Activated naive CD8-positive, alpha-beta T cell treated with anti-CD3 and anti-CD28 coated beads, Interleukin-2, amount 10 ng/mL, durations not matched to agents 7 days and 5 days (primary cell): ENCODE measurements around the gene SMG1. TPM values are rescaled to one million over a fixed set of nuclear protein-coding genes. Genes with fewer than 3 reads are reported as not detected.
"Not testable (repeated sequence)": the region's sequence is repeated elsewhere in the genome, so short reads cannot be mapped to it uniquely, and the experiment has no call there.

Source experiments
- ATAC-seq: fragments of 150-1000 bp; cut with Tn5 transposase; one replicate; pipeline ENCODE4 v1.10.0; 2021; ENCODE audit warnings: low read depth, moderate library complexity
- POLR2A ChIA-PET: fragments of 350-600 bp; sonication (Branson Sonifier 250); formaldehyde crosslinking; loops from one replicate; lab custom pipeline; 2021; ENCODE audit warnings: antibody characterized with exemption; lab: Charles Lee
- DNase-seq: peaks from one replicate; pipeline ENCODE4 v3.0.0; 2021
- H3K27ac Mint-ChIP-seq: one replicate; pipeline ENCODE4 v1.8.0; 2022; ENCODE audit warnings: mild to moderate bottlenecking, mixed read lengths
- H3K27me3 Mint-ChIP-seq: one replicate; pipeline ENCODE4 v1.8.0; 2022; ENCODE audit warnings: mild to moderate bottlenecking, moderate library complexity, mixed read lengths
- H3K36me3 Mint-ChIP-seq: one replicate; pipeline ENCODE4 v1.8.0; 2021; ENCODE audit warnings: mild to moderate bottlenecking, mixed read lengths
- H3K4me1 Mint-ChIP-seq: one replicate; pipeline ENCODE4 v1.8.0; 2021; ENCODE audit warnings: mixed read lengths
- H3K4me3 Mint-ChIP-seq: one replicate; pipeline ENCODE4 v1.8.0; 2022; ENCODE audit warnings: mild to moderate bottlenecking, moderate library complexity, mixed read lengths
- H3K9me3 Mint-ChIP-seq: one replicate; pipeline ENCODE4 v1.8.0; 2021; ENCODE audit warnings: mixed read lengths
- total RNA-seq, 2 experiments: library from RNA; stranded (reverse); gene quantifications; one replicate each; pipeline ENCODE4 v1.2.3, GENCODE V29; 2021

SMG1 gene
- total RNA-seq, 2 experiments from 2014 or later = 130 to 132 TPM

- not testable (repeated sequence) for H3K27me3 Mint-ChIP-seq, H3K36me3 Mint-ChIP-seq, DNase-seq, H3K9me3 Mint-ChIP-seq
- Mint-ChIP-seq H3K27ac (peak overlapping the region; percentile 92), H3K4me3 (peak overlapping the region; percentile 96), H3K4me1 (peaks cover 25% of the 10 kb centered on the region)
- peak; percentile 78 for ATAC-seq
- POLR2A ChIA-PET = interaction anchor here (0.7 to 1.8 kb wide), 4 partner anchors 31 to 142 kb away, joined by 3 to 9 read pairs (median 6); partner anchors contain the start of genes ARL6IP1, COQ7 and RPS15A
Observed at GRCh38 chr16:18925215-18925985, 808 bp downstream of the SMG1 start.

GRCh38 chr16:18923935-18924334 is 2.3 kb downstream of the SMG1 start:
- Mint-ChIP-seq H3K36me3 (peaks cover 14% of the 10 kb centered on the region), H3K27ac (peak overlapping the region; percentile 92), H3K4me1 (peaks cover 25% of the 10 kb centered on the region), H3K4me3 (peak overlapping the region; percentile 96)
- ATAC-seq, H3K27me3 Mint-ChIP-seq, H3K9me3 Mint-ChIP-seq, DNase-seq: not testable (repeated sequence)
- POLR2A ChIA-PET = interaction anchor here (0.9 kb wide), 1 partner anchor 122 kb away, joined by 3 read pairs; the partner anchor contains the start of gene ARL6IP1

GRCh38 chr16:18923124-18923523 is 3.1 kb downstream of the SMG1 start:
- Mint-ChIP-seq H3K27ac (peak overlapping the region; percentile 92), H3K36me3 (peaks cover 17% of the 10 kb centered on the region), H3K4me1 (peaks cover 30% of the 10 kb centered on the region), H3K4me3 (peak overlapping the region; percentile 96)
- H3K27me3 Mint-ChIP-seq, H3K9me3 Mint-ChIP-seq, ATAC-seq, POLR2A ChIA-PET, DNase-seq: not testable (repeated sequence)

GRCh38 chr16:18909585-18909984 is 16.6 kb downstream of the SMG1 start:
- H3K9me3 Mint-ChIP-seq, POLR2A ChIA-PET, DNase-seq, H3K4me3 Mint-ChIP-seq, H3K27me3 Mint-ChIP-seq, H3K27ac Mint-ChIP-seq: not testable (repeated sequence)
- peak; percentile 36 for ATAC-seq
- H3K4me1 Mint-ChIP-seq = peaks cover 21% of the 10 kb centered on the region
- H3K36me3 Mint-ChIP-seq = peaks cover 21% of the 10 kb centered on the region

- H3K4me3 Mint-ChIP-seq, ATAC-seq, H3K9me3 Mint-ChIP-seq, H3K27ac Mint-ChIP-seq, DNase-seq, POLR2A ChIA-PET, H3K27me3 Mint-ChIP-seq: not testable (repeated sequence)
- peaks cover 19% of the 10 kb centered on the region for H3K4me1 Mint-ChIP-seq
- peaks cover 21% of the 10 kb centered on the region for H3K36me3 Mint-ChIP-seq
Observed at GRCh38 chr16:18908716-18909115, 17.5 kb downstream of the SMG1 start.

- DNase-seq, H3K27ac Mint-ChIP-seq, H3K27me3 Mint-ChIP-seq, H3K4me3 Mint-ChIP-seq, POLR2A ChIA-PET, ATAC-seq, H3K9me3 Mint-ChIP-seq: not testable (repeated sequence)
- Mint-ChIP-seq H3K36me3 (peaks cover 14% of the 10 kb centered on the region), H3K4me1 (peaks cover 26% of the 10 kb centered on the region)
Observed at GRCh38 chr16:18902778-18903177, 23.4 kb downstream of the SMG1 start.

GRCh38 chr16:18902044-18902443 is 24.2 kb downstream of the SMG1 start:
- H3K9me3 Mint-ChIP-seq, H3K4me3 Mint-ChIP-seq, DNase-seq, H3K27ac Mint-ChIP-seq, H3K27me3 Mint-ChIP-seq, POLR2A ChIA-PET, ATAC-seq: not testable (repeated sequence)
- Mint-ChIP-seq H3K4me1 (peaks cover 26% of the 10 kb centered on the region), H3K36me3 (peaks cover 13% of the 10 kb centered on the region)

GRCh38 chr16:18901194-18901593 is 25.0 kb downstream of the SMG1 start:
- ATAC-seq, H3K4me3 Mint-ChIP-seq, POLR2A ChIA-PET, H3K27ac Mint-ChIP-seq, H3K36me3 Mint-ChIP-seq, H3K9me3 Mint-ChIP-seq, H3K27me3 Mint-ChIP-seq, DNase-seq: not testable (repeated sequence)
- peaks cover 23% of the 10 kb centered on the region for H3K4me1 Mint-ChIP-seq

- H3K9me3 Mint-ChIP-seq, DNase-seq, H3K4me1 Mint-ChIP-seq, POLR2A ChIA-PET, H3K27ac Mint-ChIP-seq, H3K4me3 Mint-ChIP-seq, ATAC-seq, H3K27me3 Mint-ChIP-seq: not testable (repeated sequence)
- peaks cover 12% of the 10 kb centered on the region for H3K36me3 Mint-ChIP-seq
Observed at GRCh38 chr16:18884456-18884855, 41.8 kb downstream of the SMG1 start.

- H3K27me3 Mint-ChIP-seq, H3K9me3 Mint-ChIP-seq, ATAC-seq, DNase-seq, H3K4me3 Mint-ChIP-seq, H3K27ac Mint-ChIP-seq, POLR2A ChIA-PET, H3K4me1 Mint-ChIP-seq: not testable (repeated sequence)
- peaks cover 19% of the 10 kb centered on the region for H3K36me3 Mint-ChIP-seq
Observed at GRCh38 chr16:18877734-18878133, 48.5 kb downstream of the SMG1 start.

GRCh38 chr16:18877259-18877658 is 48.9 kb downstream of the SMG1 start:
- H3K9me3 Mint-ChIP-seq, H3K4me1 Mint-ChIP-seq, H3K27me3 Mint-ChIP-seq, DNase-seq, ATAC-seq, H3K4me3 Mint-ChIP-seq, H3K27ac Mint-ChIP-seq, POLR2A ChIA-PET: not testable (repeated sequence)
- H3K36me3 Mint-ChIP-seq = peaks cover 17% of the 10 kb centered on the region

- H3K27ac Mint-ChIP-seq, H3K27me3 Mint-ChIP-seq, H3K4me3 Mint-ChIP-seq, H3K9me3 Mint-ChIP-seq, ATAC-seq, POLR2A ChIA-PET, DNase-seq, H3K4me1 Mint-ChIP-seq: not testable (repeated sequence)
- peaks cover 17% of the 10 kb centered on the region for H3K36me3 Mint-ChIP-seq
Observed at GRCh38 chr16:18876301-18876700, 49.9 kb downstream of the SMG1 start.

GRCh38 chr16:18869043-18869771 is 57.0 kb downstream of the SMG1 start:
- H3K4me3 Mint-ChIP-seq, H3K27me3 Mint-ChIP-seq, DNase-seq, H3K9me3 Mint-ChIP-seq, H3K27ac Mint-ChIP-seq, H3K4me1 Mint-ChIP-seq, ATAC-seq, POLR2A ChIA-PET: not testable (repeated sequence)
- peaks cover 19% of the 10 kb centered on the region for H3K36me3 Mint-ChIP-seq
